AG04449 (cell line): Measurements from ENCODE around the gene PLEKHA3.

ENCODE experiments used
- CTCF ChIA-PET: fragments of 350-600 bp; formaldehyde crosslinking; extraction: SDS; loops from one replicate; lab custom pipeline; 2021; ENCODE audit warnings: antibody characterized with exemption; lab: Yijun Ruan, JAX
- POLR2A ChIA-PET: fragments of 400-600, 350-600 bp; formaldehyde crosslinking; extraction: SDS; loops from one replicate; lab custom pipeline; 2020; ENCODE audit warnings: antibody characterized with exemption, inconsistent platforms; lab: Yijun Ruan, JAX
- DNase-seq: peaks from one replicate; pipeline ENCODE4 v3.0.0-alpha.2; 2010; ENCODE audit warnings: low read depth, low spot score
- H3K4me3 ChIP-seq: 2 replicates; pipeline ENCODE4 v1.5.1; 2011; ENCODE audit warnings: low read depth, mild to moderate bottlenecking, control low read depth, low read length
- CTCF ChIP-seq: IDR thresholded peaks from one replicate; pipeline ENCODE4 v1.5.1; 2011; ENCODE audit warnings: mild to moderate bottlenecking, moderate library complexity, low read length, control low read depth, inconsistent platforms; ENCODE audit not compliant: insufficient read depth; ENCODE audit errors: missing control alignments

Gene PLEKHA3

GRCh38 chr2:178482437-178482836 lies 2.2 kb downstream of the PLEKHA3 start:
- DNase-seq = no peak
- no peak for TF ChIP-seq CTCF
- ChIA-PET CTCF (interaction anchor here (0.6 to 1.2 kb wide), 3 partner anchors 12 to 1201 kb away, joined by 3 read pairs; no protein-coding TSS in a partner anchor), POLR2A (no interaction called here)
- peak overlapping the region; percentile 27 for H3K4me3 ChIP-seq

GRCh38 chr2:178484245-178485041 lies 4.2 kb downstream of the PLEKHA3 start:
- ChIA-PET POLR2A (no interaction called here), CTCF (no interaction called here)
- no peak for TF ChIP-seq CTCF
- no peak overlapping the region for H3K4me3 ChIP-seq
- DNase-seq = no peak

- no peak overlapping the region for H3K4me3 ChIP-seq
- POLR2A ChIA-PET = no interaction called here
- CTCF ChIA-PET = no interaction called here
- TF ChIP-seq CTCF = no peak
- no peak for DNase-seq
These were observed 5.1 kb downstream of the PLEKHA3 start for GRCh38 chr2:178485356-178485755.

GRCh38 chr2:178491612-178492011 lies 11.4 kb downstream of the PLEKHA3 start:
- DNase-seq = no peak
- H3K4me3 ChIP-seq = no peak overlapping the region
- no peak for TF ChIP-seq CTCF
- CTCF ChIA-PET = interaction anchor here (0.5 kb wide), 1 partner anchor 33 kb away, joined by 3 read pairs; no protein-coding TSS in a partner anchor
- POLR2A ChIA-PET = no interaction called here

- CTCF ChIA-PET = no interaction called here
- H3K4me3 ChIP-seq = no peak overlapping the region
- TF ChIP-seq CTCF = no peak
- POLR2A ChIA-PET = no interaction called here
- no peak for DNase-seq
These were observed 15.8 kb downstream of the PLEKHA3 start for GRCh38 chr2:178496049-178496448.

GRCh38 chr2:178498137-178498536 lies 17.9 kb downstream of the PLEKHA3 start:
- CTCF ChIA-PET = no interaction called here
- no peak overlapping the region for H3K4me3 ChIP-seq
- POLR2A ChIA-PET = no interaction called here
- TF ChIP-seq CTCF = no peak
- no peak for DNase-seq
